Memory B cell (primary cell): Measurements from ENCODE around the gene ORC4.

Source experiments
- ATAC-seq: fragments of 150-1000 bp; cut with Tn5 transposase; 2 replicates; pipeline ENCODE4 v1.10.0; 2021; ENCODE audit warnings: low read depth, mild to moderate bottlenecking, moderate library complexity
- DNase-seq, 2 donors: peaks; one replicate each; pipeline ENCODE4 v3.0.0; 2022; ENCODE audit warnings: low spot score in 2 of 2
- H3K27ac Mint-ChIP-seq: one replicate; pipeline ENCODE4 v1.8.0; 2022; ENCODE audit warnings: mild to moderate bottlenecking, moderate library complexity, mixed read lengths
- H3K27me3 Mint-ChIP-seq: one replicate; pipeline ENCODE4 v1.8.0; 2022; ENCODE audit warnings: mixed read lengths
- H3K36me3 Mint-ChIP-seq: one replicate; pipeline ENCODE4 v1.8.0; 2022; ENCODE audit warnings: mild to moderate bottlenecking, mixed read lengths
- H3K4me1 Mint-ChIP-seq: one replicate; pipeline ENCODE4 v1.8.0; 2022; ENCODE audit warnings: mixed read lengths
- H3K4me3 Mint-ChIP-seq: one replicate; pipeline ENCODE4 v1.8.0; 2022; ENCODE audit warnings: mild to moderate bottlenecking, moderate library complexity, mixed read lengths
- H3K9me3 Mint-ChIP-seq: one replicate; pipeline ENCODE4 v1.8.0; 2022; ENCODE audit warnings: mixed read lengths

The ORC4 gene

DNA sequence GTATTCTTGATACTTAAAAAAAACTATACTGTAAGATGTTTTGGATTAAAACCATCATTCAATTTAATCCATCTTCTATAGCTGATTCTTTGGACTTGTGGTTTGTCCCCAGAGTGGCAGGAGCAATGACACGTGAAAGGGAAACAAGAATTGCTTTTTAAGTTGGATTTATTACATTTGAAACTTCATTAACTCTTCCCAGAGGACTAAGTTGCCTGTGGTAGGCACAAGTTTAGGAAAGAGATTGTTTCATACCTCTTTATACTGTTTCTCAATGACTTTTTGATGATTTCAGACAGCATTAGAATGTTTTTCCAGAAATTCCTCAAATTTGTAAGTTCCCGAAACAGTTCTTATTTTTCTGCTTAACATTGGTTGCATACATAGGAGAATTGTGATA lies 134.4 kb downstream of the ORC4 start:
- Mint-ChIP-seq H3K4me3 (no peak overlapping the region), H3K27ac (no peak overlapping the region), H3K27me3 (no peaks in the 10 kb centered on the region), H3K4me1 (peaks cover 3% of the 10 kb centered on the region), H3K36me3 (no peaks in the 10 kb centered on the region), H3K9me3 (no peaks in the 10 kb centered on the region)
- DNase-seq (no peak), ATAC-seq (no peak)

DNA sequence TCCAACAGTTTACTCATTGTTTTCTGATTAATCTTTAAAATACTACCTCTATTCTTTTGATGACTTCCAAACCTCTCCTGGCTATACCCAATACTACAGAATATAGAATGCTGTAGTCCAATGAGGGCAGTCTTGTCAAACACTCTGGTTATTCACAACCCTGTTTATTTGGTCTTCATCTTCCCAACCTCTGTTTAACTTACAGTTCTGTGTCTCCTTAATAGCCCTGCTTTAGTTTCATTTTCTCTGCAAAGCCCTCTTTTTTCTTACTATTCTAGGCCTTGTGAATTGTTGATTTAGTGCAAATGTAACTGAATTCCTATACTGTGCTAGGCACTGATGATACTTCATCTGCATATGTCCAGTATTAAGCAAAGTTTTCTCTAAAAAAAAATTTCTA lies 135.7 kb downstream of the ORC4 start:
- Mint-ChIP-seq H3K9me3 (no peaks in the 10 kb centered on the region), H3K4me3 (no peak overlapping the region), H3K27me3 (no peaks in the 10 kb centered on the region)

DNA sequence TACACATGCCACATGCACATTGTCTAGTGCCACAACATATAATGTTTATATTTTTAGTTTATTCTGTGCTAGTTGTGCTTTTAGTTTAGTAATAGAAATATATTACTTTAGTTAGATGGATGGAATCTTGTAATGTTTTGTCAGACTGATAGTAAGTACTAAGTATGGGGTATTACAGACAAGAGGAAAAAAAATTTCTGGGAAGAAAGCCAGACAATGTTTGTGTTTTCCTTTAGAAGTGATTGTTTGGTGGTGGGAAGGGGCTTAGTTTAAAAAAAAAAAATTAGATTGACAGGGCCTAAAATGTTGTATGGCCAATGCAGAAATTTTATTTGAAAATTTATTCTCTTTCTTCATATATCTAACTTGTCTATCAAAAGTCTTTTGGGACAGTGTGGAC lies 137.9 kb downstream of the ORC4 start:
- no peak for DNase-seq
- peaks cover 7% of the 10 kb centered on the region for H3K4me1 Mint-ChIP-seq
- ATAC-seq = no peak
- H3K27me3 Mint-ChIP-seq = no peaks in the 10 kb centered on the region
- no peaks in the 10 kb centered on the region for H3K9me3 Mint-ChIP-seq
- H3K36me3 Mint-ChIP-seq = no peaks in the 10 kb centered on the region
- no peak overlapping the region for H3K27ac Mint-ChIP-seq
- no peak overlapping the region for H3K4me3 Mint-ChIP-seq

More for the DNA sequence above, 135.7 kb downstream of the ORC4 start:
- ATAC-seq = no peak
- no peak for DNase-seq
- H3K4me1 Mint-ChIP-seq = peaks cover 7% of the 10 kb centered on the region
- no peak overlapping the region for H3K27ac Mint-ChIP-seq
- H3K36me3 Mint-ChIP-seq = no peaks in the 10 kb centered on the region
